ENCODE measurements around the gene CARM1. TPM values are rescaled to one million over a fixed set of nuclear protein-coding genes. Genes with fewer than 3 reads are reported as not detected.

Gene CARM1
- total and polyA plus RNA-seq, 11 donors = 22.4 to 39.5 (median 29.3) TPM

DNA sequence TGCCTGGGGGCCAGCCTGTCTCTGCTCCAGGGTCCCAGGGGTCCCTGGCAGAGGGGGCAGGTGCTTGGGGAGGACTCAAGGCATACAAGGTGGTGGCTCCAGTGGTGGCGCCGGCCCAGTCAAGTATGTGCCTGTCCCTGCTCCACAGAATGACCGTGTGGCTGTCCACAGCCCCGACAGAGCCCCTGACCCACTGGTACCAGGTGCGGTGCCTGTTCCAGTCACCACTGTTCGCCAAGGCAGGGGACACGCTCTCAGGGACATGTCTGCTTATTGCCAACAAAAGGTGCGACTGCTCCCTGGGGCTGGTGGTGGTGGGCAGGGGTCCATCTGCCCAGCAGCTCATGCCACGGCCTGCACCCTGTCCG lies 48.9 kb downstream of the CARM1 start:
- intact Hi-C loops (cut with DNase I) = no loop called here
- 77 to 92% (median 88%) methylated on average over 6 to 10 of the region's 10 CpGs for WGBS, 4 donors
- H3K4me3 ChIP-seq = no peak overlapping the region
- no peaks in the 10 kb centered on the region for H3K9me3 ChIP-seq
- no peaks in the 10 kb centered on the region for H3K4me1 ChIP-seq
- no peak for ATAC-seq
- DNase-seq = peak in 1 of 5 donors; percentile 6
- H3K27ac ChIP-seq = no peak overlapping the region
- no peaks in the 10 kb centered on the region for H3K27me3 ChIP-seq
- H3K36me3 ChIP-seq = peaks cover 0 to 94% (median 82%) of the 10 kb centered on the region in 9 donors
- TF ChIP-seq POLR2A (IDR thresholded peaks at IDR 0.05) = no peak
- TF ChIP-seq, protein P1, sequence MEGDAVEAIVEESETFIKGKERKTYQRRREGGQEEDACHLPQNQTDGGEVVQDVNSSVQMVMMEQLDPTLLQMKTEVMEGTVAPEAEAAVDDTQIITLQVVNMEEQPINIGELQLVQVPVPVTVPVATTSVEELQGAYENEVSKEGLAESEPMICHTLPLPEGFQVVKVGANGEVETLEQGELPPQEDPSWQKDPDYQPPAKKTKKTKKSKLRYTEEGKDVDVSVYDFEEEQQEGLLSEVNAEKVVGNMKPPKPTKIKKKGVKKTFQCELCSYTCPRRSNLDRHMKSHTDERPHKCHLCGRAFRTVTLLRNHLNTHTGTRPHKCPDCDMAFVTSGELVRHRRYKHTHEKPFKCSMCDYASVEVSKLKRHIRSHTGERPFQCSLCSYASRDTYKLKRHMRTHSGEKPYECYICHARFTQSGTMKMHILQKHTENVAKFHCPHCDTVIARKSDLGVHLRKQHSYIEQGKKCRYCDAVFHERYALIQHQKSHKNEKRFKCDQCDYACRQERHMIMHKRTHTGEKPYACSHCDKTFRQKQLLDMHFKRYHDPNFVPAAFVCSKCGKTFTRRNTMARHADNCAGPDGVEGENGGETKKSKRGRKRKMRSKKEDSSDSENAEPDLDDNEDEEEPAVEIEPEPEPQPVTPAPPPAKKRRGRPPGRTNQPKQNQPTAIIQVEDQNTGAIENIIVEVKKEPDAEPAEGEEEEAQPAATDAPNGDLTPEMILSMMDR (IDR thresholded peaks at IDR 0.05) = no peak

- WGBS, 4 donors = 83 to 90% (median 87%) methylated on average over 11 to 16 of the region's 16 CpGs
- H3K9me3 ChIP-seq = no peaks in the 10 kb centered on the region
- DNase-seq (peak in 2 of 5 donors; percentile 9 to 68), ATAC-seq (peak in 1 of 4 donors; percentile 3)
- H3K4me3 ChIP-seq = no peak overlapping the region
- H3K4me1 ChIP-seq = no peaks in the 10 kb centered on the region
- H3K27ac ChIP-seq = no peak overlapping the region
- no peaks in the 10 kb centered on the region for H3K27me3 ChIP-seq
- intact Hi-C loops (cut with DNase I) = no loop called here
- TF ChIP-seq, protein P1 (IDR thresholded peaks at IDR 0.05) = no peak
- no peak for TF ChIP-seq POLR2A (IDR thresholded peaks at IDR 0.05)
- H3K36me3 ChIP-seq = peaks cover 0 to 94% (median 82%) of the 10 kb centered on the region in 9 donors
Measured at GRCh38 chr19:10920781-10921180, 49.4 kb downstream of the CARM1 start.

GRCh38 chr19:10921199-10921909 lies 50.0 kb downstream of the CARM1 start:
- 86 to 92% (median 90%) methylated on average over 40 to 43 of the region's 43 CpGs for WGBS, 4 donors
- Histone ChIP-seq H3K9me3 (no peaks in the 10 kb centered on the region), H3K36me3 (peaks cover 0 to 91% (median 78%) of the 10 kb centered on the region in 9 donors), H3K27ac (no peak overlapping the region), H3K4me1 (no peaks in the 10 kb centered on the region), H3K4me3 (no peak overlapping the region), H3K27me3 (no peaks in the 10 kb centered on the region)
- intact Hi-C loops (cut with DNase I) = no loop called here
- ATAC-seq = peak in 2 of 4 donors; percentile 2 to 5
- TF ChIP-seq POLR2A (IDR thresholded peaks at IDR 0.05) = no peak
- TF ChIP-seq, protein P1 (IDR thresholded peaks at IDR 0.05) = no peak
- peak in 1 of 5 donors; percentile 15 for DNase-seq

- H3K9me3 ChIP-seq = no peaks in the 10 kb centered on the region
- TF ChIP-seq, protein P1 (IDR thresholded peaks at IDR 0.05) = no peak
- TF ChIP-seq POLR2A (IDR thresholded peaks at IDR 0.05) = no peak
- 80 to 82% (median 81%) methylated on average over 21 to 33 of the region's 33 CpGs for WGBS, 4 donors
- H3K4me3 ChIP-seq = no peak overlapping the region
- ATAC-seq (no peak), DNase-seq (peak in 2 of 5 donors; percentile 21 to 64)
- no peaks in the 10 kb centered on the region for H3K27me3 ChIP-seq
- intact Hi-C loops (cut with DNase I) = no loop called here
- no peak overlapping the region for H3K27ac ChIP-seq
- H3K4me1 ChIP-seq = peaks cover 0 to under 1% (median 0%) of the 10 kb centered on the region in 12 donors
- H3K36me3 ChIP-seq = peaks cover 0 to 84% (median 72%) of the 10 kb centered on the region in 9 donors
Measured at GRCh38 chr19:10921910-10922637, 50.7 kb downstream of the CARM1 start.
